ENCODE results near the gene BPGM. TPM values are rescaled to one million over a fixed set of nuclear protein-coding genes. Genes with fewer than 3 reads are reported as not detected.

BPGM gene
- total and polyA plus RNA-seq, 9 of the 15 experiments (the other 6 are each of a cell fraction or from before 2014, with no cell fraction given) = 14.1 to 46.1 (median 21.2) TPM

DNA sequence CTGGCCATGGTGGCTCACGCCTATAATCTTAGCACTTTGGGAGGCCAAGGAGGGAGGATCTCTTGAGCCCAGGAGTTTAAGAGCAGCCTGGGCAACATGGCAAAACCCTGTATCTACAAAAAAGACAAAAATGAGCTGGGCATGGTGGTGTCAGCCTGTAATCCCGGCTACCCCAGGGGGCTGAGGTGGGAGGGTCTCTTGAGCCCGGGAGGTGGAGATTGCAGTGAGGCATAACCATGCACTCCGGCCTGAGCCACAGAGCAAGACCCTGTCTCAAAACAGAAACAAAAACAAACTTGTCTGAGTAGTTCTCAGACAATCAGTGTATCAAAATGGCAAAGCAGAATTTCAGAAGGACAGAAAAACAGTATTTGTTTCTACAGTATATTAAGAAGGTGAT, 45.2 kb upstream of the BPGM start (continued):
- TF ChIP-seq, protein P1, sequence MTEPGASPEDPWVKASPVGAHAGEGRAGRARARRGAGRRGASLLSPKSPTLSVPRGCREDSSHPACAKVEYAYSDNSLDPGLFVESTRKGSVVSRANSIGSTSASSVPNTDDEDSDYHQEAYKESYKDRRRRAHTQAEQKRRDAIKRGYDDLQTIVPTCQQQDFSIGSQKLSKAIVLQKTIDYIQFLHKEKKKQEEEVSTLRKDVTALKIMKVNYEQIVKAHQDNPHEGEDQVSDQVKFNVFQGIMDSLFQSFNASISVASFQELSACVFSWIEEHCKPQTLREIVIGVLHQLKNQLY (CRISPR knock-in tag; conservative IDR thresholded peaks at IDR 0.05) = no peak
- no peak for TF ChIP-seq MBD2 (IDR thresholded peaks at IDR 0.05; ENCODE audit: borderline replicate concordance, low read depth)
- TF ChIP-seq MAFK (IDR thresholded peaks at IDR 0.05; ENCODE audit: low read length) = no peak
- no peak for TF ChIP-seq ZNF583 (CRISPR knock-in tag; IDR thresholded peaks at IDR 0.05)
- no peak for TF ChIP-seq ASH1L (IDR thresholded peaks at IDR 0.05; ENCODE audit: borderline replicate concordance, low read depth, partially characterized antibody)
- TF ChIP-seq ZNF644 (tag; IDR thresholded peaks at IDR 0.05; ENCODE audit: low read depth) = no peak
- no peak for TF ChIP-seq POLR2H (tag; IDR thresholded peaks at IDR 0.05; ENCODE audit: low read depth)
- TF ChIP-seq HNRNPK (IDR thresholded peaks at IDR 0.05; ENCODE audit: low read depth, low read length, poor library complexity, severe bottlenecking) = no peak
- TF ChIP-seq, protein P2, sequence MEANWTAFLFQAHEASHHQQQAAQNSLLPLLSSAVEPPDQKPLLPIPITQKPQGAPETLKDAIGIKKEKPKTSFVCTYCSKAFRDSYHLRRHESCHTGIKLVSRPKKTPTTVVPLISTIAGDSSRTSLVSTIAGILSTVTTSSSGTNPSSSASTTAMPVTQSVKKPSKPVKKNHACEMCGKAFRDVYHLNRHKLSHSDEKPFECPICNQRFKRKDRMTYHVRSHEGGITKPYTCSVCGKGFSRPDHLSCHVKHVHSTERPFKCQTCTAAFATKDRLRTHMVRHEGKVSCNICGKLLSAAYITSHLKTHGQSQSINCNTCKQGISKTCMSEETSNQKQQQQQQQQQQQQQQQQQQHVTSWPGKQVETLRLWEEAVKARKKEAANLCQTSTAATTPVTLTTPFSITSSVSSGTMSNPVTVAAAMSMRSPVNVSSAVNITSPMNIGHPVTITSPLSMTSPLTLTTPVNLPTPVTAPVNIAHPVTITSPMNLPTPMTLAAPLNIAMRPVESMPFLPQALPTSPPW (CRISPR knock-in tag; IDR thresholded peaks at IDR 0.05) = no peak
- no peak for TF ChIP-seq CAMTA2 (CRISPR knock-in tag; conservative IDR thresholded peaks at IDR 0.05)

Measured in K562 (cell line).